IMR-90 (cell line): ENCODE data around the gene ZNF622. TPM values are rescaled to one million over a fixed set of nuclear protein-coding genes. Genes with fewer than 3 reads are reported as not detected.

Experiments used
- ATAC-seq: fragments of 200-7000 bp; cut with Tn5 transposase; 2 replicates; pipeline ENCODE4 v1.9.1; 2020; ENCODE audit warnings: low read depth, mild to moderate bottlenecking, moderate library complexity
- BruUV-seq: library from RNA; stranded (reverse); fragments of 400-500 nt; replicated peaks from 2 replicates; lab custom pipeline; 2021; lab: Mats Ljungman, UMichigan
- CTCF ChIA-PET: fragments of 300-600 bp; formaldehyde crosslinking; extraction: SDS; loops from one replicate; lab custom pipeline; 2021; ENCODE audit warnings: antibody characterized with exemption; lab: Yijun Ruan, JAX
- POLR2A ChIA-PET: fragments of 300-600 bp; sonication (Branson Sonifier 250); formaldehyde crosslinking; loops from one replicate; lab custom pipeline; 2022; ENCODE audit warnings: antibody characterized with exemption; ENCODE audit not compliant: unreplicated experiment; lab: Charles Lee
- DNase-seq: peaks from one replicate; pipeline ENCODE4 v3.0.0; 2013
- H2AFZ ChIP-seq: replicated peaks from 2 replicates; pipeline ENCODE3; 2013; ENCODE audit warnings: low read length, mild to moderate bottlenecking; ENCODE audit not compliant: poor library complexity
- H2AK5ac ChIP-seq: 2 replicates; pipeline ENCODE4 v1.6.1; 2013; ENCODE audit warnings: low read depth, low read length, inconsistent platforms
- H2AK9ac ChIP-seq: replicated peaks from 2 replicates; pipeline ENCODE3; 2013; ENCODE audit warnings: mild to moderate bottlenecking, low read depth, low read length, moderate library complexity; ENCODE audit not compliant: poor library complexity
- H2BK120ac ChIP-seq: 2 replicates; pipeline ENCODE4 v1.6.1; 2013; ENCODE audit warnings: low read depth, low read length, inconsistent platforms
- H2BK15ac ChIP-seq: 3 replicates; pipeline ENCODE4 v1.6.1; 2013; ENCODE audit warnings: low read depth, low read length, inconsistent platforms
- H2BK20ac ChIP-seq: 2 replicates; pipeline ENCODE4 v1.6.1; 2013; ENCODE audit warnings: low read depth, mild to moderate bottlenecking, inconsistent platforms, low read length, moderate library complexity
- H2BK5ac ChIP-seq: 2 replicates; pipeline ENCODE4 v1.6.1; 2013; ENCODE audit warnings: mild to moderate bottlenecking, low read depth, low read length, inconsistent platforms; ENCODE audit not compliant: poor library complexity, severe bottlenecking
- H3K14ac ChIP-seq: replicated peaks from 2 replicates; pipeline ENCODE4 v1.6.1; 2013; ENCODE audit warnings: low read depth, low read length, inconsistent platforms
- H3K18ac ChIP-seq: 2 replicates; pipeline ENCODE4 v1.6.1; 2013; ENCODE audit warnings: low read depth, low read length, control low read depth
- H3K23ac ChIP-seq: 2 replicates; pipeline ENCODE4 v1.6.1; 2013; ENCODE audit warnings: low read depth, low read length, inconsistent platforms
- H3K27ac ChIP-seq: 2 replicates; pipeline ENCODE4 v1.5.1; 2013; ENCODE audit warnings: mild to moderate bottlenecking, control low read depth, low read length; ENCODE audit not compliant: insufficient read depth
- H3K27me3 ChIP-seq: 2 replicates; pipeline ENCODE4 v1.6.1; 2013; ENCODE audit warnings: low read length; ENCODE audit not compliant: control insufficient read depth, insufficient read depth
- H3K36me3 ChIP-seq: 2 replicates; pipeline ENCODE4 v1.6.1; 2013; ENCODE audit warnings: low read length, mixed read lengths; ENCODE audit not compliant: control insufficient read depth, insufficient read depth
- H3K4ac ChIP-seq: 2 replicates; pipeline ENCODE4 v1.6.1; 2013; ENCODE audit warnings: low read depth, low read length, inconsistent platforms
- H3K4me1 ChIP-seq: 2 replicates; pipeline ENCODE4 v1.6.1; 2013; ENCODE audit warnings: low read length, mixed read lengths; ENCODE audit not compliant: control insufficient read depth, insufficient read depth
- H3K4me2 ChIP-seq: 2 replicates; pipeline ENCODE4 v1.6.1; 2013; ENCODE audit warnings: low read depth, mild to moderate bottlenecking, control low read depth, low read length, moderate library complexity
- H3K4me3 ChIP-seq: 2 replicates; pipeline ENCODE4 v1.5.1; 2013; ENCODE audit warnings: low read depth, mild to moderate bottlenecking, control low read depth, low read length, moderate library complexity; ENCODE audit not compliant: insufficient read depth
- H3K56ac ChIP-seq: 2 replicates; pipeline ENCODE4 v1.6.1; 2013; ENCODE audit warnings: low read length, inconsistent platforms; ENCODE audit not compliant: insufficient read depth; ENCODE audit errors: extremely low read depth
- H3K79me1 ChIP-seq, 2 experiments: 2 replicates each; pipeline ENCODE4 v1.6.1; 2013; ENCODE audit warnings: low read length in 2 of 2, inconsistent platforms in 1 of 2, low read depth in 1 of 2
- H3K9ac ChIP-seq: 2 replicates; pipeline ENCODE4 v1.6.1; 2013; ENCODE audit warnings: low read depth, low read length, control low read depth
- H3K9me1 ChIP-seq: 2 replicates; pipeline ENCODE4 v1.6.1; 2013; ENCODE audit warnings: low read length, inconsistent platforms; ENCODE audit not compliant: insufficient read depth
- H3K9me3 ChIP-seq: 2 replicates; pipeline ENCODE4 v1.6.1; 2013; ENCODE audit warnings: low read length; ENCODE audit not compliant: control insufficient read depth, insufficient read depth
- H4K20me1 ChIP-seq: 2 replicates; pipeline ENCODE4 v1.6.1; 2013; ENCODE audit warnings: low read length, inconsistent platforms; ENCODE audit not compliant: insufficient read depth
- H4K5ac ChIP-seq: 2 replicates; pipeline ENCODE4 v1.6.1; 2013; ENCODE audit warnings: mild to moderate bottlenecking, low read depth, low read length, control low read depth
- H4K8ac ChIP-seq, 2 experiments: 2 replicates each; pipeline ENCODE4 v1.6.1; 2013; ENCODE audit warnings: low read depth in 2 of 2, low read length in 2 of 2, control low read depth in 1 of 2, inconsistent platforms in 1 of 2
- H4K91ac ChIP-seq: 2 replicates; pipeline ENCODE4 v1.6.1; 2013; ENCODE audit warnings: low read depth, low read length, inconsistent platforms; ENCODE audit not compliant: insufficient read depth
- BHLHE40 ChIP-seq: fragments of 150-350 bp; IDR thresholded peaks from 2 replicates; pipeline ENCODE4 v1.6.1; 2016; ENCODE audit warnings: mild to moderate bottlenecking, low read depth, low read length
- CEBPB ChIP-seq: IDR thresholded peaks from 2 replicates; pipeline ENCODE4 v1.6.1; 2012; ENCODE audit warnings: low read depth, low read length, improper control_type of control experiment
- CHD1 ChIP-seq: IDR thresholded peaks from 2 replicates; pipeline ENCODE4 v1.6.1; 2012; ENCODE audit warnings: low read depth, low read length, improper control_type of control experiment
- CTCF ChIP-seq: conservative IDR thresholded peaks from 2 replicates; pipeline ENCODE4 v1.5.1; 2012; ENCODE audit warnings: mild to moderate bottlenecking, low read depth, low read length, improper control_type of control experiment
- FOS ChIP-seq: fragments of 150-350 bp; IDR thresholded peaks from 2 replicates; pipeline ENCODE4 v1.6.1; 2016; ENCODE audit warnings: low read depth, low read length
- MAZ ChIP-seq: IDR thresholded peaks from 2 replicates; pipeline ENCODE4 v1.6.1; 2012; ENCODE audit warnings: low read depth, mild to moderate bottlenecking, low read length, improper control_type of control experiment, moderate library complexity, borderline replicate concordance
- MXI1 ChIP-seq: IDR thresholded peaks from 2 replicates; pipeline ENCODE4 v1.6.1; 2012; ENCODE audit warnings: low read depth, mild to moderate bottlenecking, low read length, moderate library complexity, borderline replicate concordance
- RCOR1 ChIP-seq: IDR thresholded peaks from 2 replicates; pipeline ENCODE4 v1.6.1; 2012; ENCODE audit warnings: mild to moderate bottlenecking, low read length, improper control_type of control experiment; ENCODE audit not compliant: insufficient replicate concordance
- RFX5 ChIP-seq: IDR thresholded peaks from 2 replicates; pipeline ENCODE4 v1.8.0; 2012; ENCODE audit warnings: low read depth, mild to moderate bottlenecking, low read length, moderate library complexity
- SMC3 ChIP-seq: fragments of 150-350 bp; IDR thresholded peaks from 2 replicates; pipeline ENCODE4 v1.6.1; 2016; ENCODE audit warnings: low read depth, mild to moderate bottlenecking, antibody characterized with exemption, low read length, moderate library complexity
- USF2 ChIP-seq: fragments of 150-350 bp; IDR thresholded peaks from 2 replicates; pipeline ENCODE4 v1.6.1; 2017; ENCODE audit warnings: mild to moderate bottlenecking, antibody characterized with exemption, low read length, low read depth
- WGBS, 2 experiments: methylation state at CpG; one replicate each; pipeline versions ENCODE4 v1.1.5 to v1.1.7; 2013; ENCODE audit warnings: missing lambda C conversion rate in 2 of 2; ENCODE audit not compliant: insufficient read length in 1 of 2; ENCODE audit errors: extremely low coverage in 2 of 2; 5-methylcytosine and 5-hydroxymethylcytosine counted together
- dilution Hi-C: fragments of 300-500 bp; cut with HindIII; formaldehyde crosslinking; loops from one replicate; pipeline ENCODE4 v1.14.3; 2018; ENCODE audit warnings: low sequenced_read_pairs; ENCODE audit not compliant: unreplicated experiment
- in situ Hi-C: fragments of 300-500 bp; cut with MboI; formaldehyde crosslinking; loops from 3 replicates; pipeline ENCODE4 v1.14.3; 2019; ENCODE audit warnings: low sequenced_read_pairs, inconsistent platforms, mixed read lengths
- intact Hi-C: fragments of 100-400 bp; cut with micrococcal nuclease; formaldehyde crosslinking; loops from 2 replicates; pipeline ENCODE4 v1.10.0; 2022
- polyA plus RNA-seq, 3 experiments: library from polyadenylated mRNA; depleted of rRNA; stranded (reverse); fragments of >200 nt; gene quantifications; 2 replicates each; pipeline ENCODE4 v1.2.3, GENCODE V29; 2012; ENCODE audit warnings: low replicate concordance in 1 of 3
- total RNA-seq: library from RNA; depleted of rRNA; stranded (reverse); fragments of >200 nt; gene quantifications from 2 replicates; pipeline ENCODE4 v1.2.3, GENCODE V29; 2012

ZNF622 gene
- total and polyA plus RNA-seq, 2 of the 4 experiments (the other 2 are of a cell fraction) = 19.5 to 49.3 TPM

GRCh38 chr5:16471387-16471786 is 5.8 kb upstream of the ZNF622 start:
- H2AFZ ChIP-seq = no peak overlapping the region
- in situ Hi-C loops (loop anchor here (10.0 kb wide), 1 partner anchor 733 kb away; no protein-coding TSS in a partner anchor), intact Hi-C loops (no loop called here), dilution Hi-C loops (no loop called here)
- H3K56ac ChIP-seq = no peak overlapping the region
- H3K36me3 ChIP-seq = no peaks in the 10 kb centered on the region
- no peak overlapping the region for H3K18ac ChIP-seq
- H2AK5ac ChIP-seq = no peak overlapping the region
- H4K5ac ChIP-seq = no peak overlapping the region
- peaks cover 4 to 31% of the 10 kb centered on the region in 2 experiments; a peak in 2 of 4 replicates for H3K79me1 ChIP-seq
- H2BK5ac ChIP-seq = no peak overlapping the region
- H3K9ac ChIP-seq = no peak overlapping the region
- ATAC-seq = no peak
- H2BK20ac ChIP-seq = no peak overlapping the region
- H4K91ac ChIP-seq = no peak overlapping the region
- H3K4me1 ChIP-seq = peaks cover 9% of the 10 kb centered on the region
- peaks cover 5% of the 10 kb centered on the region; the same call in 1 of the 2 replicates for H4K20me1 ChIP-seq
- no peak overlapping the region for H2BK120ac ChIP-seq
- no peak overlapping the region for H3K4ac ChIP-seq
- H4K8ac ChIP-seq = no peak overlapping the region
- WGBS, 2 experiments = no CpG with 5 or more reads among the region's 3 CpGs
- H2AK9ac ChIP-seq = no peak overlapping the region
- no peaks in the 10 kb centered on the region for H3K27me3 ChIP-seq
- no peaks in the 10 kb centered on the region for H3K9me3 ChIP-seq
- H3K9me1 ChIP-seq = peaks cover 9% of the 10 kb centered on the region; the same call in 1 of the 2 replicates
- H2BK15ac ChIP-seq = no peak overlapping the region
- POLR2A ChIA-PET = no interaction called here
- no peak overlapping the region for H3K23ac ChIP-seq
- no peak overlapping the region for H3K27ac ChIP-seq
- no peak for DNase-seq
- no TSS peak for BruUV-seq
- no peak overlapping the region for H3K14ac ChIP-seq
- TF ChIP-seq FOS = no peak
- no peak for TF ChIP-seq USF2
- TF ChIP-seq MXI1 = no peak
- TF ChIP-seq RFX5 = no peak
- no peak for TF ChIP-seq BHLHE40
- no peak for TF ChIP-seq CHD1
- TF ChIP-seq CEBPB = no peak
- no peak for TF ChIP-seq MAZ
- no peak for TF ChIP-seq CTCF
- no peak for TF ChIP-seq SMC3
- TF ChIP-seq RCOR1 = no peak
- H3K4me2 ChIP-seq = no peak overlapping the region
- CTCF ChIA-PET = interaction anchor here (1.1 kb wide), 1 partner anchor 13 kb away, joined by 5 read pairs; no protein-coding TSS in a partner anchor
- no peak overlapping the region for H3K4me3 ChIP-seq
